Heart right ventricle (tissue), 16 donors: ENCODE measurements around the gene OR10A3. TPM values are rescaled to one million over a fixed set of nuclear protein-coding genes. Genes with fewer than 3 reads are reported as not detected.

Experiments
- ATAC-seq, 8 donors: fragments of 200-7000 bp; cut with Tn5 transposase; one replicate each; pipeline ENCODE4 v1.9.1; 2020; ENCODE audit warnings: mild to moderate bottlenecking in 8 of 8, moderate library complexity in 8 of 8, moderate number of reproducible peaks in 1 of 8
- DNase-seq, 2 donors: peaks; one replicate each; pipeline ENCODE4 v3.0.0-alpha.2; 2020
- H3K27ac ChIP-seq, 10 donors: fragments of 200-600 bp; sonication (generic) in 2 of 10; one replicate each; pipeline versions ENCODE4 v1.5.0 to v1.8.0; 2020 to 2022; ENCODE audit warnings: mild to moderate bottlenecking in 3 of 10
- H3K27me3 ChIP-seq, 7 donors: fragments of 200-600 bp; one replicate each; pipeline ENCODE4 v1.8.0; 2021 to 2022; ENCODE audit warnings: mild to moderate bottlenecking in 2 of 7
- H3K36me3 ChIP-seq, 9 donors: fragments of 200-600 bp; sonication (generic) in 1 of 9; one replicate each; pipeline versions ENCODE4 v1.5.0 to v1.8.0; 2020 to 2022; ENCODE audit warnings: mild to moderate bottlenecking in 2 of 9
- H3K4me1 ChIP-seq, 9 donors: fragments of 200-600 bp; sonication (generic) in 1 of 9; one replicate each; pipeline versions ENCODE4 v1.5.0 to v1.8.0; 2020 to 2022; ENCODE audit warnings: mild to moderate bottlenecking in 4 of 9
- H3K4me3 ChIP-seq, 10 donors: fragments of 200-600 bp; sonication (generic) in 2 of 10; one replicate each; pipeline versions ENCODE4 v1.5.0 to v1.8.0; 2020 to 2022; ENCODE audit warnings: mild to moderate bottlenecking in 7 of 10, moderate library complexity in 2 of 10
- H3K9me3 ChIP-seq, 11 donors: fragments of 200-600 bp in 10 of 11; sonication (generic) in 2 of 11; one replicate each; pipeline versions ENCODE4 v1.5.0 to v1.8.0; 2013 to 2022; ENCODE audit warnings: mild to moderate bottlenecking in 2 of 11, control low read depth in 1 of 11, moderate library complexity in 1 of 11
- CTCF ChIP-seq, 9 donors: fragments of 200-600 bp; sonication (generic) in 2 of 9; IDR thresholded peaks; one replicate each; pipeline versions ENCODE4 v1.5.0 to v1.8.0; 2021 to 2022; ENCODE audit warnings: antibody characterized with exemption in 9 of 9, mild to moderate bottlenecking in 5 of 9, moderate library complexity in 1 of 9
- WGBS, 2 donors: extraction: QIAGEN DNeasy Blood & Tissue Kit; methylation state at CpG; one replicate each; pipeline ENCODE4 v1.1.7; 2013; ENCODE audit warnings: inconsistent platforms in 1 of 2; 5-methylcytosine and 5-hydroxymethylcytosine counted together
- intact Hi-C, 10 donors: fragments of 100-400 bp; cut with DNase I; formaldehyde crosslinking; loops; one replicate each; pipeline versions ENCODE4 v1.11.1 to v1.14.2; 2022
- polyA plus RNA-seq, 2 donors: library from polyadenylated mRNA; stranded (reverse); fragments of 200-250 nt; gene quantifications; one replicate each; pipeline ENCODE4 v1.2.3, GENCODE V29; 2013
- total RNA-seq, 10 donors: library from RNA; stranded (reverse); fragmentation: NEBNext Ultra II Directional in 3 of 10; extraction: Animal tissue kit (Norgen Biotek cat#: 25700) in 3 of 10; gene quantifications; one replicate each; pipeline versions ENCODE4 v1.2.1 to v1.2.4, GENCODE V29; 2021 to 2023
- donor health status: Arrhythmogenic right ventricular cardiomyopathy.
- donor health status: ischemic (EF 13 %, LVEDD 7.1; RV severe dilation, severe dysfunction).
- donor health status: healthy with polysubstance abuse.
- donor health status: DM: no; HTN: yes; CAD: no.
- donor health status: DM: no; HTN: no; CAD: no.
- donor health status: ischemic (EF 25% LVEDD 6.9; RV normal size, moderate dysfunction).
- donor health status: ischemic (EF 25% LVEDD 5.7; RV mildly dilated, moderate dysfunction).
- donor health status: healthy.
- donor health status: DM: yes; HTN: yes; CAD: no.
- donor health status: Ischemic cardiomyopathy.
- donor health status: ischemic (EF 35%, LVEDD 5.7; RV mildly dilated, moderate dysfunction).
- donor health status: nonischemic (EF 11% LVEDD 7.7; RV severe dilation, severe dysfunction).
- donor health status: DM: yes; HTN: yes; CAD: no.
- donor health status: PGD.
- donor health status: ischemic (EF 29% LVEDD 5.4; RV normal size, mild dysfunction).
- donor health status: nonischemic (EF 23%, LVEDD 6.1; RV moderate dilation, normal function).

The OR10A3 gene
- total and polyA plus RNA-seq, 12 donors: not detected

GRCh38 chr11:7905549-7905948 lies 36.0 kb downstream of the OR10A3 start:
- H3K27ac ChIP-seq: no peak overlapping the region

GRCh38 chr11:7904917-7905316 lies 36.6 kb downstream of the OR10A3 start:
- no peak for TF ChIP-seq CTCF (IDR thresholded peaks at IDR 0.05)
- Histone ChIP-seq H3K4me3 (no peak overlapping the region), H3K9me3 (no peaks in the 10 kb centered on the region), H3K36me3 (no peaks in the 10 kb centered on the region), H3K27me3 (peaks cover 0 to 31% (median 5%) of the 10 kb centered on the region in 7 donors), H3K4me1 (no peaks in the 10 kb centered on the region), H3K27ac (no peak overlapping the region)
- ATAC-seq (no peak), DNase-seq (no peak)
- intact Hi-C loops: no loop called here
- WGBS, 2 donors: 60 to 73% methylated on average over 3 of the region's 3 CpGs

More at GRCh38 chr11:7905549-7905948, 36.0 kb downstream of the OR10A3 start:
- Histone ChIP-seq H3K36me3 (no peaks in the 10 kb centered on the region), H3K4me3 (no peak overlapping the region), H3K27me3 (peaks cover 0 to 31% (median 5%) of the 10 kb centered on the region in 7 donors), H3K4me1 (no peaks in the 10 kb centered on the region), H3K9me3 (no peaks in the 10 kb centered on the region)
- intact Hi-C loops: no loop called here
- ATAC-seq: no peak
- TF ChIP-seq CTCF (IDR thresholded peaks at IDR 0.05): no peak
- no peak for DNase-seq
- 70 to 74% methylated on average over 9 of the region's 9 CpGs for WGBS, 2 donors

- intact Hi-C loops: no loop called here
- 22 to 38% methylated on average over 2 of the region's 2 CpGs for whole genome bisulfite sequencing, 2 donors
- no peaks in the 10 kb centered on the region for H3K4me1 ChIP-seq
Observed at GRCh38 chr11:7903940-7904339, 37.6 kb downstream of the OR10A3 start.

GRCh38 chr11:7901319-7901854 lies 40.1 kb downstream of the OR10A3 start:
- ATAC-seq (no peak), DNase-seq (no peak)
- H3K9me3 ChIP-seq: peaks cover 0 to 7% (median 0%) of the 10 kb centered on the region in 11 donors
- H3K4me1 ChIP-seq: no peaks in the 10 kb centered on the region
- H3K4me3 ChIP-seq: no peak overlapping the region
- peaks cover 0 to 7% (median 0%) of the 10 kb centered on the region in 7 donors for H3K27me3 ChIP-seq
- intact Hi-C loops: no loop called here
- no peak overlapping the region for H3K27ac ChIP-seq
- TF ChIP-seq CTCF (IDR thresholded peaks at IDR 0.05): no peak
- H3K36me3 ChIP-seq: no peaks in the 10 kb centered on the region
- 67 to 72% methylated on average over 3 of the region's 3 CpGs for WGBS, 2 donors

More at GRCh38 chr11:7903940-7904339, 37.6 kb downstream of the OR10A3 start:
- Histone ChIP-seq H3K9me3 (peaks cover 0 to 5% (median 0%) of the 10 kb centered on the region in 11 donors), H3K27ac (no peak overlapping the region), H3K27me3 (peaks cover 0 to 28% (median 5%) of the 10 kb centered on the region in 7 donors), H3K36me3 (no peaks in the 10 kb centered on the region), H3K4me3 (no peak overlapping the region)
- ATAC-seq (no peak), DNase-seq (no peak)
- no peak for TF ChIP-seq CTCF (IDR thresholded peaks at IDR 0.05)
